Osteocyte (in vitro differentiated cells): ENCODE data around the gene UBE2Q2. TPM values are rescaled to one million over a fixed set of nuclear protein-coding genes. Genes with fewer than 3 reads are reported as not detected.
"Not testable (repeated sequence)": the region's sequence is repeated elsewhere in the genome, so short reads cannot be mapped to it uniquely, and the experiment has no call there.

Source experiments
- DNase-seq: peaks from one replicate; pipeline ENCODE4 v3.0.0; 2021; ENCODE audit warnings: mixed read lengths; ENCODE audit not compliant: unreplicated experiment; ENCODE audit errors: extremely low spot score
- H3K27ac Mint-ChIP-seq: one replicate; pipeline ENCODE4 v1.8.0; 2021; ENCODE audit warnings: mild to moderate bottlenecking, mixed read lengths; ENCODE audit not compliant: unreplicated experiment
- H3K27me3 Mint-ChIP-seq: one replicate; pipeline ENCODE4 v1.8.0; 2021; ENCODE audit warnings: mixed read lengths; ENCODE audit not compliant: unreplicated experiment
- H3K36me3 Mint-ChIP-seq: one replicate; pipeline ENCODE4 v1.8.0; 2021; ENCODE audit warnings: mixed read lengths; ENCODE audit not compliant: unreplicated experiment
- H3K4me1 Mint-ChIP-seq: one replicate; pipeline ENCODE4 v1.8.0; 2021; ENCODE audit warnings: mixed read lengths; ENCODE audit not compliant: unreplicated experiment
- H3K4me3 Mint-ChIP-seq: one replicate; pipeline ENCODE4 v1.8.0; 2021; ENCODE audit warnings: mild to moderate bottlenecking, moderate library complexity, mixed read lengths; ENCODE audit not compliant: unreplicated experiment
- H3K9me3 Mint-ChIP-seq: one replicate; pipeline ENCODE4 v1.8.0; 2021; ENCODE audit warnings: mixed read lengths; ENCODE audit not compliant: unreplicated experiment
- total RNA-seq: library from RNA; stranded (reverse); gene quantifications from 2 replicates; pipeline ENCODE4 v1.2.1, GENCODE V29; 2021
- TF ChIP-seq, protein P1 (sequence below): fragments of 200-600 bp; sonication (generic); IDR thresholded peaks from 2 replicates; pipeline ENCODE4 v1.5.0; 2021; ENCODE audit warnings: antibody characterized with exemption, mild to moderate bottlenecking, moderate library complexity

The UBE2Q2 gene
- total RNA-seq, 1 donor from 2014 or later = 43.2 TPM

DNA sequence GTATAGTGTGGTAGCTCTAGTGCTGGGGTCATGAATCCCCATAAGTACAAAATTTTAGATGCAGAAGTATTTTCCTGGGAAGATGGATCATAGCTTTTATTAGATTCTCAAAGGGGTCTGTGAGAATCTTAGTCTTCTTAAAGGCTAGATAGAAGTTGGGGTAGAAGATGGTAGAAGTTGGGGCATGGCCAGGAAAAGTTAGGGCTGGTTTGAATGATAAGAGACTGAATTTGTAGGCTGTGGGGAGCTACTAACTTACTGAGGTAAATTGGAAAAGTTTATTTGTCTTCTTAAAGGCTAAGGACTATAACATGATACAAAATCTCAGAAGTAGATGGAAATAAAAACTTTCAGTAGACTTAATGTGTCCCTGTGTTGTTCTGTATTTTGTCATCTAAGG is 1.6 kb upstream of the UBE2Q2 start:
- H3K27me3 Mint-ChIP-seq = no peaks in the 10 kb centered on the region
- H3K9me3 Mint-ChIP-seq = no peaks in the 10 kb centered on the region
- peaks cover 39% of the 10 kb centered on the region for H3K4me1 Mint-ChIP-seq
- peak overlapping the region; percentile 28 for H3K27ac Mint-ChIP-seq
- DNase-seq = no peak
- H3K36me3 Mint-ChIP-seq = peaks cover 3% of the 10 kb centered on the region
- H3K4me3 Mint-ChIP-seq = peak overlapping the region; percentile 7
- TF ChIP-seq, protein P1, sequence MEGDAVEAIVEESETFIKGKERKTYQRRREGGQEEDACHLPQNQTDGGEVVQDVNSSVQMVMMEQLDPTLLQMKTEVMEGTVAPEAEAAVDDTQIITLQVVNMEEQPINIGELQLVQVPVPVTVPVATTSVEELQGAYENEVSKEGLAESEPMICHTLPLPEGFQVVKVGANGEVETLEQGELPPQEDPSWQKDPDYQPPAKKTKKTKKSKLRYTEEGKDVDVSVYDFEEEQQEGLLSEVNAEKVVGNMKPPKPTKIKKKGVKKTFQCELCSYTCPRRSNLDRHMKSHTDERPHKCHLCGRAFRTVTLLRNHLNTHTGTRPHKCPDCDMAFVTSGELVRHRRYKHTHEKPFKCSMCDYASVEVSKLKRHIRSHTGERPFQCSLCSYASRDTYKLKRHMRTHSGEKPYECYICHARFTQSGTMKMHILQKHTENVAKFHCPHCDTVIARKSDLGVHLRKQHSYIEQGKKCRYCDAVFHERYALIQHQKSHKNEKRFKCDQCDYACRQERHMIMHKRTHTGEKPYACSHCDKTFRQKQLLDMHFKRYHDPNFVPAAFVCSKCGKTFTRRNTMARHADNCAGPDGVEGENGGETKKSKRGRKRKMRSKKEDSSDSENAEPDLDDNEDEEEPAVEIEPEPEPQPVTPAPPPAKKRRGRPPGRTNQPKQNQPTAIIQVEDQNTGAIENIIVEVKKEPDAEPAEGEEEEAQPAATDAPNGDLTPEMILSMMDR = no peak

DNA sequence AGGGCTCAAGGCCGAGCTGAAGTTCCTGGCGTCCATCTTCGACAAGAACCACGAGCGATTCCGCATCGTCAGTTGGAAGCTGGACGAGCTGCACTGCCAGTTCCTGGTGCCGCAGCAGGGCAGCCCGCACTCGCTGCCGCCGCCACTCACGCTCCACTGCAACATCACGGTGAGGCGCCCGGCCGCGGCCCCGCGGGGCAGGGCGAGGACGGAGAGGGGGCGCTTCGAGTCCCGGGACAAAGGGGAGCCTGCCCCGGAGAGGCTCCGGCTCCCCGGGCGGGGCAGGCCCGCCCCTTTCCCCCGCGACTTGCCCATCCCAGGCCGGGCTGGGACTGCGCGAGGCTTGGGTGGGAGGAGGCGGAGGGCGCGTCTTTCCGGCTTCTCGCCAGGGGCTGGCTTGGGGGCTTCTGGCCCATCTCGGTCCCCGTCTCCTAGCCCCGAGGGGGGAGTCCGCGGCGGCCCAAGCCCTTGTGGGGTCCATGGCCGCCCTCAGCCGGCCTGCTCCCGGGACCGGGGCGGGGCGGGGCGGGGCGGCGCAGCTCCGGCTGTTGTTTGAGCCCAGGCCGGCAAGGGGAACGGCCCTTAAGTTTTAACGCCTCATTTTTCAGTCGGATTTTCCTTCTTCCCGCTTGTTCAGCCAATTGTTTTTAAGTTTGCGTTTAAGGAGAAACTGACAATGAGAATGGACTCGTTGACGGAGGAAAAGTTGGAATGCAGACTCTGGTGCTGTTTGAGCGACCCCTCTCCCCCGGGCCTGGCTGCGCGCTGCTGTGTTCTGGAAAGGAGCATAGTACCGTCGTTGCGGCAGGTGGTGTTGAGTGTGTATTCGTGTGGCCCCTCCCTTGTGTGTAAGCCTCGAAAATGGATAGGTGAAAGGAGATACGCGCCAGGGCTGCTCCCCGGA is 683 bp downstream of the UBE2Q2 start:
- peak overlapping the region; percentile 82 for H3K27ac Mint-ChIP-seq
- no peaks in the 10 kb centered on the region for H3K27me3 Mint-ChIP-seq
- TF ChIP-seq, protein P1 = no peak
- peak; percentile 88 for DNase-seq
- no peaks in the 10 kb centered on the region for H3K9me3 Mint-ChIP-seq
- H3K36me3 Mint-ChIP-seq = peaks cover 3% of the 10 kb centered on the region
- peaks cover 48% of the 10 kb centered on the region for H3K4me1 Mint-ChIP-seq
- H3K4me3 Mint-ChIP-seq = peak overlapping the region; percentile 88

DNA sequence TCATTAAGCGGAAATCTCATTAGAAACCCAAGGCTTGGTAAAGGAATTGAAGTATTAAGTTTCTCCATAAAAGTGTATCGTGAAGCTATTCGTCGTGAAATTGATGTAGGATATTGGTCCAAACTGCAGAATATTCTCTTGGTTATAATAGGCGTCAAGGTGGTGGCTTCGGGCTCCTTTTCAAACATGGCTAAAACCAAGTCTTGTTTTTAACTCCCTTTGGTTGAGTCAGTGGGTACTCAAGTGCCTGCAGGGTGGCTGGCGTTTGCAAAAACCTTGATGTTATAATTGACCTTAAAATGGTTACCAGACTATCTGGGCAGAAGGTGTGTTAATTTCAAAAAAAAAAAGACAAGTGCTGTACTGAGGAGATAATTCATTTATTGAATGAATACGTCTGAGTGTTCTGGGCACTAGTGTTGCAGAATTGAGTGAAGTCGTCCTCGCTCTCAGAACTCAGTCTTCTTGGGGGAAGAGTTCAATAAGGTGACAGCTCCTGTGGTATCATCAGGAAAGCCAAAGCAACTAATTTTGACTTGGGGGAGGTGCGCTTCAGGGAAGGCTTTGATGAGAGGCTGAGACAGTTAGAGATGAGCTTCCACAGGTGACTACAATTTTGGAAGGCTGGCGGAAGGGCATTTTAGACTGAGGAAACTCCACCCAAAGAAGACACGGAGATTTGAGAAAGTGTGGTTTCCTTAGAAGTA is 1.5 kb downstream of the UBE2Q2 start:
- peak overlapping the region; percentile 88 for H3K4me3 Mint-ChIP-seq
- no peaks in the 10 kb centered on the region for H3K27me3 Mint-ChIP-seq
- peaks cover 3% of the 10 kb centered on the region for H3K36me3 Mint-ChIP-seq
- no peaks in the 10 kb centered on the region for H3K9me3 Mint-ChIP-seq
- H3K27ac Mint-ChIP-seq = peak overlapping the region; percentile 74
- no peak for DNase-seq
- TF ChIP-seq, protein P1 = no peak
- peaks cover 48% of the 10 kb centered on the region for H3K4me1 Mint-ChIP-seq

- H3K36me3 Mint-ChIP-seq = peaks cover 3% of the 10 kb centered on the region
- H3K27ac Mint-ChIP-seq = no peak overlapping the region
- H3K27me3 Mint-ChIP-seq = no peaks in the 10 kb centered on the region
- no peak for DNase-seq
- no peak overlapping the region for H3K4me3 Mint-ChIP-seq
- peaks cover 43% of the 10 kb centered on the region for H3K4me1 Mint-ChIP-seq
- H3K9me3 Mint-ChIP-seq = no peaks in the 10 kb centered on the region
- TF ChIP-seq, protein P1 = no peak
Observed at GRCh38 chr15:75849167-75849566, 5.9 kb downstream of the UBE2Q2 start.

DNA sequence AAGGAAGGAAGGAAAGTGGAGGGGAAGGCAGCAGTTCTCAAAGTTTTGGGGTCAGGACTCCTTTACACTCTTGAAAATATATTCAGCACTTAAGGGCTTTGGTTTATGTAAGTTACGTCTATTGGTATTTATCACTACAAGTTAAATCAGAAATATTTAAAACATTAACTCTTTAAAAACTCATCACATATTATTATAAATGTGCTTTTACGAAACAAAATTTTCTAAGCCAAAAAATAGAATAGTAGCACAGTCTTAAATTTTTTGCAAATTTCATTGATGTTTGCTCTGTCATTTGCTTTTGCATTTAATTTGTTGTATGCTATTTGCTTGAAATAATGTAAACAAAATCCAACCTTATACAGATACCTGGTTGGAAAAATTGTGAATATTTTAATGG is 7.5 kb downstream of the UBE2Q2 start:
- Mint-ChIP-seq H3K27me3 (no peaks in the 10 kb centered on the region), H3K4me1 (peaks cover 28% of the 10 kb centered on the region), H3K27ac (no peak overlapping the region), H3K9me3 (no peaks in the 10 kb centered on the region), H3K4me3 (no peak overlapping the region), H3K36me3 (peaks cover 4% of the 10 kb centered on the region)
- DNase-seq = no peak
- TF ChIP-seq, protein P1 = no peak

- not testable (repeated sequence) for H3K9me3 Mint-ChIP-seq, H3K36me3 Mint-ChIP-seq, DNase-seq, H3K27ac Mint-ChIP-seq, H3K27me3 Mint-ChIP-seq, H3K4me3 Mint-ChIP-seq
- H3K4me1 Mint-ChIP-seq = peaks cover 21% of the 10 kb centered on the region
Observed at GRCh38 chr15:75851566-75851965, 8.3 kb downstream of the UBE2Q2 start.
